ENCODE results near the gene MFAP4.

MFAP4 gene

DNA sequence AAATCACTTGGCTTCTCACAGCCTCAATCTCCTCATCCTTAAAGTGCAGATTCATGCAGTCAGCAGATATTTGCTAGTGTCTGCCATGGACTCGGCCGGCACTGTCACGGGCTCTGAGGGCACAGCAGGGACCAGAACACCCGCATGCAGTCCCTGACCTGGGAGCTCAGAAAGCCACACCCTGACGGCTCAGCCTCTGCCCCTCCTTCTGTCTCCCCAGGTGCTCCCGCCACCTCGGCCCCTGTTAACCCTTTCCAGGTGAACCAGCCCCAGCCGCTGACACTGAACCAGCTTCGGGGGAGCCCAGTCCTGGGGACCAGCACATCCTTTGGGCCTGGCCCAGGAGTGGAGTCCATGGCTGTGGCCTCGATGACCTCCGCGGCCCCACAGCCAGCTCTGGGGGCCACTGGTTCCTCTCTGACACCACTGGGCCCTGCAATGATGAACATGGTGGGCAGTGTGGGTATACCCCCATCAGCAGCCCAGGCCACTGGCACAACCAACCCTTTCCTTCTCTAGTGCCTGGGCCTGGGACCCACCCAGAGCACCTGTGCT lies 53.2 kb downstream of the MFAP4 start:
- no peak for DNase-seq (ENCODE audit: low read depth)

Data from fibroblast of the conjunctiva (primary cell).